Smooth muscle cell (in vitro differentiated cells): ENCODE measurements around the gene MPPE1. TPM values are rescaled to one million over a fixed set of nuclear protein-coding genes. Genes with fewer than 3 reads are reported as not detected.

Source experiments
- DNase-seq: peaks from one replicate; lab custom pipeline; 2025; ENCODE audit not compliant: unreplicated experiment; lab: John Stamatoyannopoulos, UW
- H2AFZ ChIP-seq: fragments of 200-600 bp; sonication (generic); 2 replicates; pipeline ENCODE4 v1.6.0; 2016; ENCODE audit warnings: antibody characterized with exemption, low read depth, mild to moderate bottlenecking
- H3F3A ChIP-seq: fragments of 200-600 bp; sonication (generic); 2 replicates; pipeline ENCODE4 v1.6.0; 2017; ENCODE audit warnings: antibody characterized with exemption, low read depth
- H3K27ac ChIP-seq: fragments of 200-600 bp; sonication (generic); 2 replicates; pipeline ENCODE4 v1.5.1; 2016; ENCODE audit warnings: low read depth, mild to moderate bottlenecking
- H3K27me3 ChIP-seq: fragments of 200-600 bp; sonication (generic); 2 replicates; pipeline ENCODE4 v1.6.1; 2016; ENCODE audit warnings: low read depth, mild to moderate bottlenecking
- H3K36me3 ChIP-seq: fragments of 200-600 bp; sonication (generic); 2 replicates; pipeline ENCODE4 v1.5.1; 2016; ENCODE audit warnings: low read depth
- H3K4me1 ChIP-seq: fragments of 200-600 bp; sonication (generic); 2 replicates; pipeline ENCODE4 v1.5.1; 2016; ENCODE audit warnings: low read depth
- H3K4me2 ChIP-seq: fragments of 200-600 bp; sonication (generic); 2 replicates; pipeline ENCODE4 v1.6.0; 2016; ENCODE audit warnings: mild to moderate bottlenecking
- H3K4me3 ChIP-seq: fragments of 200-600 bp; sonication (generic); 2 replicates; pipeline ENCODE4 v1.5.1; 2016; ENCODE audit warnings: mild to moderate bottlenecking
- H3K79me2 ChIP-seq: fragments of 200-600 bp; sonication (generic); 2 replicates; pipeline ENCODE4 v1.6.0; 2016; ENCODE audit warnings: low read depth, mild to moderate bottlenecking
- H3K9ac ChIP-seq: fragments of 200-600 bp; sonication (generic); 2 replicates; pipeline ENCODE4 v1.6.0; 2016; ENCODE audit warnings: low read depth
- H3K9me3 ChIP-seq: fragments of 200-600 bp; sonication (generic); replicated peaks from 2 replicates; pipeline ENCODE4 v1.5.1; 2016; ENCODE audit warnings: low read depth
- H4K20me1 ChIP-seq: fragments of 200-600 bp; sonication (generic); 2 replicates; pipeline ENCODE4 v1.6.0; 2016; ENCODE audit warnings: low read depth
- CTCF ChIP-seq: fragments of 200-600 bp; sonication (generic); IDR thresholded peaks from 2 replicates; pipeline ENCODE4 v1.5.1; 2017; ENCODE audit warnings: borderline replicate concordance, mild to moderate bottlenecking, antibody characterized with exemption; ENCODE audit not compliant: insufficient read depth, poor library complexity, severe bottlenecking
- WGBS: methylation state at CpG from one replicate; pipeline ENCODE4 v1.1.7; 2016; ENCODE audit warnings: low lambda C conversion rate; 5-methylcytosine and 5-hydroxymethylcytosine counted together
- polyA plus RNA-seq: library from polyadenylated mRNA; unstranded; fragments of >200 nt; fragmentation: Nextera tagmentation; extraction: Ambion mirVana; gene quantifications from 2 replicates; pipeline ENCODE4 v1.2.1, GENCODE V29; 2016
- total RNA-seq: library from RNA; depleted of rRNA; stranded (reverse); fragments of >200 nt; gene quantifications from 2 replicates; pipeline ENCODE4 v1.2.3, GENCODE V29; 2014

MPPE1 gene
- total and polyA plus RNA-seq, 2 experiments from 2014 or later = 33.6 to 73.1 TPM

GRCh38 chr18:11864471-11864870 lies 43.6 kb downstream of the MPPE1 start:
- no peaks in the 10 kb centered on the region for H3K79me2 ChIP-seq
- no peak overlapping the region for H2AFZ ChIP-seq
- H3K4me2 ChIP-seq = no peak overlapping the region
- H3K9ac ChIP-seq = no peak overlapping the region
- no peaks in the 10 kb centered on the region for H3K36me3 ChIP-seq
- no peak overlapping the region for H3K27ac ChIP-seq
- TF ChIP-seq CTCF = no peak
- H3K4me3 ChIP-seq = no peak overlapping the region
- no peaks in the 10 kb centered on the region for H3K9me3 ChIP-seq
- H3F3A ChIP-seq = no peaks in the 10 kb centered on the region
- H3K27me3 ChIP-seq = no peaks in the 10 kb centered on the region
- H4K20me1 ChIP-seq = no peaks in the 10 kb centered on the region
- no peaks in the 10 kb centered on the region for H3K4me1 ChIP-seq
- no peak for DNase-seq
- WGBS = 94% methylated on average over 2 of the region's 2 CpGs

GRCh38 chr18:11862468-11863137 lies 45.5 kb downstream of the MPPE1 start:
- peaks cover 6% of the 10 kb centered on the region for H3F3A ChIP-seq
- no peaks in the 10 kb centered on the region for H4K20me1 ChIP-seq
- DNase-seq = no peak
- no peak for TF ChIP-seq CTCF
- no peaks in the 10 kb centered on the region for H3K79me2 ChIP-seq
- no peaks in the 10 kb centered on the region for H3K9me3 ChIP-seq
- no peaks in the 10 kb centered on the region for H3K27me3 ChIP-seq
- 81% methylated on average over 6 of the region's 6 CpGs for WGBS
- H3K4me3 ChIP-seq = no peak overlapping the region
- H3K27ac ChIP-seq = no peak overlapping the region
- H3K36me3 ChIP-seq = no peaks in the 10 kb centered on the region
- no peak overlapping the region for H3K4me2 ChIP-seq
- no peak overlapping the region for H3K9ac ChIP-seq
- no peaks in the 10 kb centered on the region for H3K4me1 ChIP-seq
- no peak overlapping the region for H2AFZ ChIP-seq

- peaks cover 11% of the 10 kb centered on the region for H3F3A ChIP-seq
- no peak overlapping the region for H3K27ac ChIP-seq
These were observed 46.4 kb downstream of the MPPE1 start for GRCh38 chr18:11861583-11862288.

More at GRCh38 chr18:11861583-11862288, 46.4 kb downstream of the MPPE1 start:
- H3K4me1 ChIP-seq = peaks cover 6% of the 10 kb centered on the region
- DNase-seq = no peak
- H3K36me3 ChIP-seq = no peaks in the 10 kb centered on the region
- no peak overlapping the region for H3K4me2 ChIP-seq
- H3K9me3 ChIP-seq = no peaks in the 10 kb centered on the region
- TF ChIP-seq CTCF = no peak
- H2AFZ ChIP-seq = no peak overlapping the region
- no peaks in the 10 kb centered on the region for H4K20me1 ChIP-seq
- H3K79me2 ChIP-seq = no peaks in the 10 kb centered on the region
- no peak overlapping the region for H3K4me3 ChIP-seq
- no peak overlapping the region for H3K9ac ChIP-seq
- 89% methylated on average over 20 of the region's 20 CpGs for WGBS
- H3K27me3 ChIP-seq = no peaks in the 10 kb centered on the region
